Effector memory CD4-positive, alpha-beta T cell (primary cell): ENCODE measurements around the gene ANKRD13A.
"Not testable (repeated sequence)": the region's sequence is repeated elsewhere in the genome, so short reads cannot be mapped to it uniquely, and the experiment has no call there.

ENCODE experiments used
- DNase-seq, 3 donors: peaks; one replicate each; pipeline ENCODE4 v3.0.0-alpha.2; 2020
- H3K27ac ChIP-seq: 2 replicates; pipeline ENCODE4 v1.7.0; 2013; ENCODE audit warnings: mild to moderate bottlenecking, low read length, moderate library complexity; ENCODE audit not compliant: insufficient read depth, poor library complexity, severe bottlenecking
- H3K27me3 ChIP-seq: replicated peaks from 2 replicates; pipeline ENCODE4 v1.7.0; 2013; ENCODE audit warnings: mild to moderate bottlenecking, low read length; ENCODE audit not compliant: insufficient read depth, control insufficient read depth, poor library complexity, severe bottlenecking
- H3K36me3 ChIP-seq: 2 replicates; pipeline ENCODE4 v1.7.0; 2013; ENCODE audit warnings: mild to moderate bottlenecking, low read length, moderate library complexity; ENCODE audit not compliant: control insufficient read depth, insufficient read depth
- H3K4me1 ChIP-seq: 2 replicates; pipeline ENCODE4 v1.7.0; 2013; ENCODE audit warnings: low read length, mild to moderate bottlenecking; ENCODE audit not compliant: control insufficient read depth, insufficient read depth, poor library complexity, severe bottlenecking
- H3K4me3 ChIP-seq: 2 replicates; pipeline ENCODE4 v1.7.0; 2013; ENCODE audit warnings: low read length, low read depth, mild to moderate bottlenecking; ENCODE audit not compliant: insufficient read depth, poor library complexity, severe bottlenecking
- H3K9me3 ChIP-seq: 2 replicates; pipeline ENCODE4 v1.7.0; 2013; ENCODE audit warnings: mild to moderate bottlenecking, low read length, moderate library complexity; ENCODE audit not compliant: control insufficient read depth

ANKRD13A gene

DNA sequence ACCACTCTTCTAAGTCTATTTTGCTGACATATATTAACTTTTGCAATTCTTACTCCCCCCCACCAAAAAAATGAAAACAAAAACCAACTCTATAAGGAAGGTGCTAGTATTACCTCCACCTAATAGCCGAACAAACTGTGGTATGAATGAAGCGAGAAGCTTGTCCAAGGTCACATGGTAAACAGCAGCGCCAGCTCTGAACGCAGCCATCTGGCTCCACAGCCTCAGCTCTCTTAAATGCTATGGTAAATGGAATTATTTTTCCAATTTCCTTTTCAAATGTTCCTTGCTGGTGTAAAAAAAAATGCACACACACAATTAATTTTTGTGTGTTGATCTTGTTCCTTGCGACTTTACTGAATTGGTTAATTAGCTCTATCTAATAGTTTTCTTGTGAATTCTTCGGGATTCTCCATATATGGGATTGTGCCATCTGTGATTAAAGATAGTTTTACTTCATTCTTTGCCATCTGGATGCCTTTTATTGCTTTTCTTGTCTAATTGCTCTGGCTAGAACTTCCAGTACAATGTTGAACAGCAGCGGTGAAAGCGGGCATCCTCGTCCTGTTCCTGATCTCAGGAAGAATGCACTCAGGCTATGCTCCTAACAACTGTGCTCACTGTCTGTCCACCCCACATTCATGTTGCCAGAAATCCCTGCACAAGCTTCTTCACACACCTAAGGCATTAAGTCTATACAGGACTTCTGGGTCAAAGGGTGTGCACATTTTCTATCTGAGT is 59.8 kb downstream of the ANKRD13A start:
- H3K4me3 ChIP-seq: no peak overlapping the region
- no peaks in the 10 kb centered on the region for H3K27me3 ChIP-seq
- no peaks in the 10 kb centered on the region for H3K36me3 ChIP-seq
- H3K27ac ChIP-seq: no peak overlapping the region
- H3K9me3 ChIP-seq: no peaks in the 10 kb centered on the region
- DNase-seq: no peak
- no peaks in the 10 kb centered on the region for H3K4me1 ChIP-seq

DNA sequence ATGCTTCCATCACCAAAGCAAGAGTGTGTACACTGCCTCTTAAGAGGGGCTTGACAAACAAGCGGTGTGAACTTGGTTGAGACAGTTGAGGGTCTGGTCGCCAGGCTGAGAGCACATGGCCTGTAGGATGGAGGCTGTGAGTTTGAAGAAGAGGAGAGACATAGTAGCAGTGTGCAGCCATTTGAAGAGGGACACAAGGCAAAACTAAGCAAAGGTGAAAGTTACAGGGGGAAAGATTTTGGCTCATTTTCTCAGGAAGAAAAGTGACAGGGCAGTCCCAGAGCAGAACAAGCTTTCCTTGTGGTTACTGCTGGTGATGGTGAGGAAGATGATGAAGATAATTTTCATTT is 60.4 kb downstream of the ANKRD13A start:
- no peaks in the 10 kb centered on the region for H3K9me3 ChIP-seq
- H3K27ac ChIP-seq: no peak overlapping the region
- H3K4me1 ChIP-seq: no peaks in the 10 kb centered on the region
- no peak for DNase-seq
- H3K4me3 ChIP-seq: no peak overlapping the region
- H3K36me3 ChIP-seq: no peaks in the 10 kb centered on the region
- H3K27me3 ChIP-seq: no peaks in the 10 kb centered on the region

DNA sequence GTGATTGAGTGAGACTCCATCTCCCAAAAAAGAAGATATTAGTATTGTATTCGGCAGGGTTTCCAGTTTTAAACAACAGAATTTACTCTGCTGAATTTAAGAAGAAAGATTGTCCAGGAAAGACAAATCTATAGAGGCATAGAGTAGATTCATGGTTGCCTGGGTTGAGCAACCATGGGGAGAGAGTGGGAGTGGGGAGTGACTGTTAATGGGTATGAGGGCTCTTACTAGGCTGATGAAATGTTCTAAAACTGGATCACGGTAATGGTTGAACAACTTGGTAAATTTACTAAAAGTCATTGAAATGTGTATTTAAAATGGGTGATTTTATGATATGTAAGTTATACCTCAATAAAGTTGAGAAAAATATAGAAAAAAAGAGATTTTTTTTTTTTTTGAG is 63.0 kb downstream of the ANKRD13A start:
- Histone ChIP-seq H3K27ac (no peak overlapping the region), H3K36me3 (no peaks in the 10 kb centered on the region), H3K4me3 (no peak overlapping the region), H3K9me3 (no peaks in the 10 kb centered on the region), H3K27me3 (no peaks in the 10 kb centered on the region), H3K4me1 (no peaks in the 10 kb centered on the region)
- DNase-seq: no peak

DNA sequence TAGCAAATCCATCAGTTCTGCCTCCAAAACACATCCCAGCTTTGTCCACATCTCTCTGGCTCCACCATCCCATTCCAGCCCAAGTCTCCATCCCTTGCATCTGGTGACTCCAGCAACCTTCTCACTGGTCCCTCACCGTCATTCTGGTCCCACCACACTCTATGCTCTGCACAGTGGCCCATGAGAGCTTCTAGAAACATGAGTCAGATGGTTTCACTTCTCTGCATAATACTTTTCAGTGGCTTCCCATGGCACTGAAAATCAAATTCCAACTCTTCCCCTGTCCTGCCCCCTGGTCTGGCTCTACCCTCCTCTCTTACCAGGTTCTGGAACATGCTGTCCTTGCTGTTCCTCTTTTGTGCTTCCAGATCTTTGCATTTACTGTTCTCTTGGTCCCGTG is 66.3 kb downstream of the ANKRD13A start:
- H3K9me3 ChIP-seq: no peaks in the 10 kb centered on the region
- H3K27ac ChIP-seq: no peak overlapping the region
- no peaks in the 10 kb centered on the region for H3K27me3 ChIP-seq
- H3K36me3 ChIP-seq: no peaks in the 10 kb centered on the region
- DNase-seq: no peak
- no peak overlapping the region for H3K4me3 ChIP-seq
- no peaks in the 10 kb centered on the region for H3K4me1 ChIP-seq

DNA sequence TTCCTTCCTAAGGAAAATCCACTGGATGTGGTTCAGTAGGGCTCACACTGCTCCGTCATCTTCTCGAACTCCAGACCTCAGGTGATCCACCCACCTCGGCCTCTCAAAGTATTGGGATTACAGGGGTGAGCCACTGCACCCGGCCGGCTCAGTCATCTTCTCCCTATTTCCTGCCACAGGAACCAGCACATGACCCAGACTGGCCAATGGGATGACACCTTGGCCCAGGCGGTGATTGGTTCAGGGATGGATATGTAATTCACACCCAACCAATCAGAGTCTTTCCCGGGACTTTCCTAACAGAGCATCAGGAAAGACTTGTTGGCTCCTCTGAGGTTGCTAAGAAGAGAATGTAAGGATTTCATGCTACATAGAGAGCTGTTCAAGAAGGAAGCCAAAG is 68.3 kb downstream of the ANKRD13A start:
- no peak overlapping the region for H3K4me3 ChIP-seq
- DNase-seq: no peak

DNA sequence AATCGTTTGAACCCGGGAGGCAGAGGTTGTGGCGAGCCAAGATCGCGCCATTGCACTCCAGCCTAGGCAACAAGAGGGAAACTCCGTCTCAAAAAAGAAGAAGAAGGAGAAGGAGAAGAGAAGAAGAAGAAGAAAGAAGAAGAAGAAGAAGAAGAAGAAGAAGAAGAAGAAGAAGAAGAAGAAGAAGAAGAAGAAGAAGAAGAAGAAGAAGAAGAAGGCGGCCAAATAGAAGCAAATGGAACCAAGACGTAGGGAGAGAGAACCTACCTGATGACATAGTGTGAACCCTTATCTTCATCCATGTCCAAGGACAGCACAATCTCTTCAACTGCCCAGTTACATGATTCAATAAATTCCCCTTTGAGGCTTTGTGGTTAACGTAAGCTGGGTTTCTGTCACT is 68.9 kb downstream of the ANKRD13A start:
- not testable (repeated sequence) for DNase-seq, H3K4me3 ChIP-seq, H3K9me3 ChIP-seq, H3K27ac ChIP-seq, H3K4me1 ChIP-seq, H3K27me3 ChIP-seq, H3K36me3 ChIP-seq

More for the DNA sequence above, 68.3 kb downstream of the ANKRD13A start:
- Histone ChIP-seq H3K27me3 (no peaks in the 10 kb centered on the region), H3K36me3 (no peaks in the 10 kb centered on the region), H3K9me3 (no peaks in the 10 kb centered on the region), H3K27ac (no peak overlapping the region), H3K4me1 (no peaks in the 10 kb centered on the region)

DNA sequence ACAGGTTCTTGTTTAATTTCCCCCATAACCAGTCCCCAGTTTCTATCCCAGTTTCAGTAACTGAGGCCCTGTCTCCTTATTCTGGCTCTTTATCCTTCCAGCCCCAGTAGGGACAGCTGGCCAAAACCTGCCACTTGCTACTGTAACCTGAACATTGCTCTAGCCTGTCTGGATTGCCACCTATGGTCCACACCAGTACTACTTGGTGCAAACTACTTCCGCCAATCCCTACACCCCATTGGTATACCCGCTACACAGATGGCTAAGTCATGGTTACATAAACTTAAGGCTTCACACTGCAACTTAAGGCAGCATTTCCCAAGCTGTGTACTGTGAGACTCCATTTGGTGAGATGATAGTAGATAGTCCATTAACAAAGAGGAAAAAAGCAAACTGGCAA is 69.4 kb downstream of the ANKRD13A start:
- peaks cover 9% of the 10 kb centered on the region for H3K4me1 ChIP-seq
- H3K4me3 ChIP-seq: no peak overlapping the region
- H3K27me3 ChIP-seq: no peaks in the 10 kb centered on the region
- no peaks in the 10 kb centered on the region for H3K9me3 ChIP-seq
- H3K36me3 ChIP-seq: no peaks in the 10 kb centered on the region
- no peak overlapping the region for H3K27ac ChIP-seq
- DNase-seq: no peak

DNA sequence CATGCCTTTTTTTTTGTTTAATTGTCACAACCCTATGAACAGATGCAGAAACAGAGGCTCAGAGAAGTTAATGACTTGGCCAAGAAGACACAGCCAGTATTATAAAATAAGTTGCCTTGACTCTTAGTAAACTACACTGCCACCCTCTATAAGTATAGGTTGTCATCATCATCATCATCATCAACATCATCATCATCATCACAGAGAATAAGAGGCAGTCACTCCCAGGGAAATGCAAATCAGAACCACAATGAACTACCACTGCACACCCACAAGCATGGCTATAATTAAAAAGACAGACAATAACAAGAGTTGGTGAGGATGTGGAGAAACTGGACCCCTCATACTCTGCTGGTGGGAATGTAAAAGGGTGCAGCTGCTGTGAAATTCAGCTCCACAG is 72.3 kb downstream of the ANKRD13A start:
- H3K4me1 ChIP-seq: peaks cover 16% of the 10 kb centered on the region
- DNase-seq: no peak
- no peaks in the 10 kb centered on the region for H3K9me3 ChIP-seq
- H3K27ac ChIP-seq: no peak overlapping the region
- H3K36me3 ChIP-seq: no peaks in the 10 kb centered on the region
- no peak overlapping the region for H3K4me3 ChIP-seq
- H3K27me3 ChIP-seq: no peaks in the 10 kb centered on the region

DNA sequence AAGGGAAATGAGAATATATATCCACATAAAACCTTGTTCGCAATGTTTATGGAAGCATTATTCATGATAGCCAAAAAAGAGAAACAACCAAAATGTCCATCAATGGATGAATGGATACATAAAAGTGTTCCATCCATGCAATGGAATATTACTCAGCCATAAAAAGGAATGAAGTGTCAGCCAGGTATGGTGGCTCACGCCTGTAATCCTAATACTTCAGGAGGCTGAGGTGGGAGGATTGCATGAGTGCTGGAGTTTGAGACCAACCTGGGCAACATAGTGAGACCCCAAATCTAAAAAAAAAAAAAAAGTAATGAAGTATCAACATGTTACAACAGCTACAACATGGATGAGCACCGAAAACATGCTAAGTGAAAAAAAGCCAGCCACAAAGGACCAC is 72.7 kb downstream of the ANKRD13A start:
- H3K9me3 ChIP-seq: no peaks in the 10 kb centered on the region
- H3K27me3 ChIP-seq: no peaks in the 10 kb centered on the region
- H3K36me3 ChIP-seq: no peaks in the 10 kb centered on the region
- H3K27ac ChIP-seq: no peak overlapping the region
- H3K4me1 ChIP-seq: peaks cover 16% of the 10 kb centered on the region
- no peak for DNase-seq
- H3K4me3 ChIP-seq: no peak overlapping the region

DNA sequence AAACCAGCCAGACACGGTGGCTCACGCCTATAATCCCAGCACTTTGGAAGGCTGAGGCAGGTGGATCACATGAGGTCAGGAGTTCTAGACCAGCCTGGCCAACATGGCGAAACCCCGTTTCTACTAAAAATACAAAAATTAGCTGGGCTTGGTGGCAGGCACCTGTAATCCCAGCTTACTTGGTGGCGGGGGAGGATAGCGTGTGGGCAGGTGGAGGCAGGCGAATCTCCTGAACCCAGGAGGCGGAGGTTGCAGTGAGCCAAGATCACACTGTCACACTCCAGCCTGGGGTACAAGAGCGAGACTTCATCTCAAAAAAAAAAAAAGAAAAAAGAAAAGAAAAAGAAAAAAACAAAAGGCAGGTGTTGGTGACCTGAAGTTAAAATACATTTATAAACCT is 73.4 kb downstream of the ANKRD13A start:
- DNase-seq, H3K27ac ChIP-seq, H3K27me3 ChIP-seq, H3K36me3 ChIP-seq, H3K9me3 ChIP-seq: not testable (repeated sequence)
- Histone ChIP-seq H3K4me1 (peaks cover 16% of the 10 kb centered on the region), H3K4me3 (peak overlapping the region; percentile 58)
